ENCODE data around the gene PLCL2.

DNA sequence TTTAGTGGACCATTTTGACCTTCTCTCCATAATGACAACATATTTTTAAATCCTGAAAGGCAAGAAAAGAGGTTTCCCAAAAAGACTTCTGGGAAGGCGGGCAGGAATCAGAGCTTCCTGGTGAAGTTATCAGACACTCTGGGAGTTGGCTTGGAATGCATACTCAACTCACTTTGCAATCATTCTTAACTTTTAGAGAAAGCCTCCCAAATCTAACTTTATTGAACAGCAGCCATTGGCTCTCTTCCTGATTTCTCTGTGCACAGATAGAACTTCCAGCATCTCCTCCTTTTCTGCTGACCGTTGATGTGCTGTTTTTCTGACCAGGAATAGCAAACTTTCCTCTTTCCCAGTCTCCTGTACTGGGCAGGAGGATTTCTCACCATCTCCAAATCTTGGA is 44.6 kb downstream of the PLCL2 start:
- TF ChIP-seq CTCF (IDR thresholded peaks at IDR 0.05) (no peak), POLR2A (IDR thresholded peaks at IDR 0.05; ENCODE audit: low read length) (no peak), KDM1A (IDR thresholded peaks at IDR 0.05; ENCODE audit: low read depth) (no peak), RAD21 (conservative IDR thresholded peaks at IDR 0.05 in 1 of 2, IDR thresholded peaks at IDR 0.05 in 1 of 2) (no peak), TP53 (CRISPR knock-in tag; IDR thresholded peaks at IDR 0.05) (no peak), EP300 (IDR thresholded peaks at IDR 0.05) (no peak), MAFK (IDR thresholded peaks at IDR 0.05; ENCODE audit: partially characterized antibody) (no peak)
